K562 (cell line): ENCODE measurements around the gene ADAMTS15. TPM values are rescaled to one million over a fixed set of nuclear protein-coding genes. Genes with fewer than 3 reads are reported as not detected.

Experiments
- ATAC-seq: fragments of 200-7000 bp; cut with Tn5 transposase; 3 replicates; pipeline ENCODE4 v1.9.1; 2020; ENCODE audit warnings: moderate library complexity
- BruUV-seq: library from RNA; stranded (reverse); fragments of 400-500 nt; replicated peaks from 2 replicates; lab custom pipeline; 2021; lab: Mats Ljungman, UMichigan
- CTCF ChIA-PET: fragments of 300-600 bp; formaldehyde crosslinking; extraction: SDS; loops from one replicate; lab custom pipeline; 2021; ENCODE audit warnings: low intra/inter-chr PET ratio; lab: Yijun Ruan, JAX
- POLR2A ChIA-PET: fragments of 300-600, 350-650 bp; sonication (Branson Sonifier 250); formaldehyde crosslinking; extraction: SDS; loops from one replicate; lab custom pipeline; 2021; ENCODE audit warnings: antibody characterized with exemption, inconsistent platforms; lab: Yijun Ruan, JAX
- DNase-seq, 4 experiments: peaks; one replicate each; pipeline versions ENCODE4 v3.0.0 to v3.0.0-alpha.2; 2011 to 2018; ENCODE audit warnings: low spot score in 3 of 4, mixed read lengths in 3 of 4; ENCODE audit errors: extremely low read depth in 1 of 4
- FAIRE-seq: peaks from 2 replicates; lab custom pipeline; 2011; peaks lifted over from hg19 to GRCh38; lab: Jason Lieb, UNC
- H2AFZ ChIP-seq: 2 replicates; pipeline ENCODE4 v1.6.0; 2011; ENCODE audit warnings: low read depth, low read length, control low read depth, inconsistent platforms
- H3K27ac ChIP-seq: fragments of 200-600 bp; 3 replicates; pipeline ENCODE4 v1.8.0; 2011; ENCODE audit warnings: low read depth, mild to moderate bottlenecking, control low read depth, inconsistent platforms, low read length, moderate library complexity, mixed read lengths; ENCODE audit errors: extremely low read depth
- H3K27me3 ChIP-seq, 2 experiments: fragments of 300-600 bp in 1 of 2; 2 replicates in 1 of 2; 3 replicates in 1 of 2; pipeline versions ENCODE4 v1.6.0 to v1.8.0; 2011; ENCODE audit warnings: inconsistent platforms in 2 of 2, low read length in 2 of 2, mild to moderate bottlenecking in 1 of 2, mixed read lengths in 1 of 2, moderate library complexity in 1 of 2; ENCODE audit not compliant: control insufficient read depth in 2 of 2, insufficient read depth in 2 of 2
- H3K36me3 ChIP-seq: fragments of 300-600 bp; 3 replicates; pipeline ENCODE4 v1.8.0; 2011; ENCODE audit warnings: mild to moderate bottlenecking, low read length, inconsistent platforms; ENCODE audit not compliant: control insufficient read depth, insufficient read depth
- H3K4me1 ChIP-seq, 2 experiments: fragments of 200-600 bp in 1 of 2; replicated peaks in 1 of 2; 2 replicates in 1 of 2; 3 replicates in 1 of 2; pipeline versions ENCODE4 v1.5.1 to v1.8.0; 2011; ENCODE audit warnings: inconsistent platforms in 2 of 2, low read length in 2 of 2, mild to moderate bottlenecking in 1 of 2, mixed read lengths in 1 of 2, moderate library complexity in 1 of 2; ENCODE audit not compliant: control insufficient read depth in 2 of 2, insufficient read depth in 2 of 2
- H3K4me2 ChIP-seq: 2 replicates; pipeline ENCODE4 v1.6.1; 2011; ENCODE audit warnings: low read length, control low read depth, inconsistent platforms, mixed read lengths; ENCODE audit not compliant: insufficient read depth
- H3K4me3 ChIP-seq: fragments of 200-600 bp; sonication (generic), shearing (Covaris generic); 2 replicates; pipeline ENCODE4 v1.5.1; 2016; ENCODE audit warnings: control low read depth, inconsistent platforms
- H3K79me2 ChIP-seq: fragments of 200-600 bp; 3 replicates; pipeline ENCODE4 v1.8.0; 2011; ENCODE audit warnings: low read length, inconsistent platforms; ENCODE audit not compliant: control insufficient read depth, insufficient read depth
- H3K9ac ChIP-seq, 2 experiments: 2 replicates each; pipeline versions ENCODE4 v1.6.0 to v1.6.1; 2011; ENCODE audit warnings: low read depth in 2 of 2, low read length in 2 of 2, control low read depth in 1 of 2, inconsistent platforms in 1 of 2, mild to moderate bottlenecking in 1 of 2, mixed read lengths in 1 of 2; ENCODE audit not compliant: insufficient read depth in 1 of 2
- H3K9me1 ChIP-seq: one replicate; pipeline ENCODE4 v1.6.0; 2011; ENCODE audit warnings: inconsistent platforms, mild to moderate bottlenecking, low read length, moderate library complexity; ENCODE audit not compliant: control insufficient read depth, insufficient read depth
- H3K9me3 ChIP-seq: replicated peaks from 2 replicates; pipeline ENCODE4 v1.5.1; 2011; ENCODE audit warnings: low read depth, low read length, inconsistent platforms; ENCODE audit not compliant: control insufficient read depth, insufficient read depth
- H4K20me1 ChIP-seq: replicated peaks from 2 replicates; pipeline ENCODE4 v1.6.1; 2011; ENCODE audit warnings: low read length, inconsistent platforms, mixed read lengths; ENCODE audit not compliant: control insufficient read depth, insufficient read depth
- CBX2 ChIP-seq: fragments of 200-600 bp; sonication (generic); IDR thresholded peaks from one replicate; pipeline ENCODE4 v1.6.1; 2012; ENCODE audit warnings: mild to moderate bottlenecking, low read length, inconsistent platforms; ENCODE audit not compliant: insufficient read depth, poor library complexity, severe bottlenecking
- CBX8 ChIP-seq: fragments of 200-600 bp; sonication (generic); IDR thresholded peaks from 2 replicates; pipeline ENCODE4 v1.6.1; 2012; ENCODE audit warnings: borderline replicate concordance, mixed run types, low read depth, mild to moderate bottlenecking, moderate library complexity, mixed read lengths, low read length, control low read depth, inconsistent platforms; ENCODE audit not compliant: poor library complexity, severe bottlenecking; ENCODE audit errors: extremely low read depth
- FOXK1 ChIP-seq: sonication (generic); formaldehyde crosslinking; IDR thresholded peaks from 2 replicates; pipeline ENCODE4 v1.8.0; 2022; ENCODE audit warnings: missing genetic modification reagents, mild to moderate bottlenecking, borderline replicate concordance
- KAT2B ChIP-seq: IDR thresholded peaks from one replicate; pipeline ENCODE4 v1.6.1; 2012; ENCODE audit warnings: low read depth, mild to moderate bottlenecking, control low read depth, inconsistent platforms, low read length, moderate library complexity
- NCOR1 ChIP-seq: fragments of 450-650 bp; IDR thresholded peaks from 2 replicates; pipeline ENCODE4 v1.6.1; 2016; ENCODE audit warnings: mild to moderate bottlenecking, moderate library complexity
- NFE2 ChIP-seq: IDR thresholded peaks from 2 replicates; pipeline ENCODE4 v1.6.1; 2014; ENCODE audit warnings: antibody characterized with exemption, low read depth
- RBM25 ChIP-seq: fragments of 200-400 bp; formaldehyde crosslinking; IDR thresholded peaks from 2 replicates; pipeline ENCODE4 v1.6.1; 2018; ENCODE audit warnings: low read length, low read depth, moderate library complexity; ENCODE audit not compliant: severe bottlenecking
- SLC30A9 ChIP-seq: fragments of 250-450 bp; sonication (Bioruptor Pico); IDR thresholded peaks from 2 replicates; pipeline ENCODE4 v1.8.0; 2022; ENCODE audit warnings: mild to moderate bottlenecking, moderate library complexity
- SMAD1 ChIP-seq: fragments of 150-350 bp; IDR thresholded peaks from 2 replicates; pipeline ENCODE4 v1.6.1; 2014; ENCODE audit warnings: low read length, low read depth; ENCODE audit not compliant: partially characterized antibody
- TARDBP ChIP-seq: fragments of 450-650 bp; IDR thresholded peaks from 2 replicates; pipeline ENCODE4 v1.6.1; 2016
- TRIM28 ChIP-seq: fragments of 450-650 bp; IDR thresholded peaks from 2 replicates; pipeline ENCODE4 v1.6.1; 2017
- ZNF445 ChIP-seq: fragments of 250-450 bp; sonication (Bioruptor Pico); IDR thresholded peaks from 2 replicates; pipeline ENCODE4 v1.4.0; 2020; ENCODE audit warnings: low read depth, mild to moderate bottlenecking, moderate library complexity
- ZNF57 ChIP-seq: fragments of 450-650 bp; formaldehyde crosslinking; IDR thresholded peaks from 2 replicates; pipeline ENCODE4 v1.4.0; 2020; ENCODE audit warnings: mild to moderate bottlenecking, moderate library complexity
- ZSCAN29 ChIP-seq: fragments of 450-650 bp; IDR thresholded peaks from 2 replicates; pipeline ENCODE4 v1.6.1; 2017
- WGBS: fragments of 100-300 bp; shearing (Covaris generic); methylation state at CpG from one replicate; pipeline ENCODE4 v1.1.6; 2016; ENCODE audit warnings: low coverage, mixed read lengths; ENCODE audit not compliant: insufficient coverage; ENCODE audit errors: missing lambda C conversion rate; 5-methylcytosine and 5-hydroxymethylcytosine counted together
- in situ Hi-C: fragments of 300-500 bp; cut with MboI; formaldehyde crosslinking; loops from 4 replicates; pipeline ENCODE4 v1.15.0; 2018; ENCODE audit warnings: inconsistent platforms, mixed read lengths
- intact Hi-C: fragments of 100-400 bp; cut with micrococcal nuclease; formaldehyde crosslinking; loops from 2 replicates; pipeline ENCODE4 v1.14.2; 2022
- polyA plus RNA-seq, 8 experiments: library from polyadenylated mRNA; depleted of rRNA in 4 of 8; stranded (reverse) in 5 of 8; unstranded in 3 of 8; fragments of >200 nt; fragmentation: Nextera tagmentation in 2 of 8; fragmentation: Illumina TruSeq in 1 of 8; extraction: Ambion mirVana in 2 of 8; extraction: Trizol in 1 of 8; gene quantifications; 2 replicates each; pipeline versions ENCODE4 v1.2.1 to v1.2.3, GENCODE V29; 2011 to 2014; ENCODE audit warnings: inconsistent platforms in 1 of 8, missing spikeins in 1 of 8
- total RNA-seq, 7 experiments: library from RNA; depleted of rRNA in 6 of 7; stranded (reverse); fragments of >200 nt in 6 of 7; fragmentation: Illumina TruSeq in 2 of 7; extraction: Trizol in 2 of 7; gene quantifications; 2 replicates each; pipeline versions ENCODE4 v1.2.1 to v1.2.3, GENCODE V29; 2011 to 2021; ENCODE audit warnings: low replicate concordance in 1 of 7
- TF ChIP-seq, protein P1 (sequence below), 3 experiments: IDR thresholded peaks in 2 of 3; conservative IDR thresholded peaks in 1 of 3; 2 replicates each; pipeline ENCODE4 v1.5.1; 2011 to 2012; ENCODE audit warnings: low read length in 3 of 3, mild to moderate bottlenecking in 3 of 3, control low read depth in 2 of 3, improper control_type of control experiment in 1 of 3, inconsistent platforms in 1 of 3, low read depth in 1 of 3, mixed read lengths in 1 of 3, moderate library complexity in 1 of 3; ENCODE audit not compliant: insufficient read depth in 2 of 3
- TF ChIP-seq, protein P2 (sequence below): sonication (generic); formaldehyde crosslinking; IDR thresholded peaks from 2 replicates; pipeline ENCODE4 v1.8.0; 2023; ENCODE audit warnings: missing genetic modification reagents, mild to moderate bottlenecking, borderline replicate concordance

ADAMTS15 gene
- total and polyA plus RNA-seq, 9 of the 15 experiments (the other 6 are each of a cell fraction or from before 2014, with no cell fraction given): 0.04 TPM; not detected in 8

- Histone ChIP-seq H3K9me1 (no peaks in the 10 kb centered on the region), H3K4me2 (no peak overlapping the region)
- TF ChIP-seq KAT2B (no peak), TARDBP (no peak), ZNF57 (CRISPR knock-in tag) (no peak), NCOR1 (no peak), SMAD1 (no peak), RBM25 (no peak), CBX8 (no peak), NFE2 (no peak), ZSCAN29 (no peak), CBX2 (no peak), FOXK1 (CRISPR knock-in tag) (no peak), SLC30A9 (CRISPR knock-in tag) (no peak), ZNF445 (CRISPR knock-in tag) (no peak), TRIM28 (no peak)
- TF ChIP-seq, protein P1, sequence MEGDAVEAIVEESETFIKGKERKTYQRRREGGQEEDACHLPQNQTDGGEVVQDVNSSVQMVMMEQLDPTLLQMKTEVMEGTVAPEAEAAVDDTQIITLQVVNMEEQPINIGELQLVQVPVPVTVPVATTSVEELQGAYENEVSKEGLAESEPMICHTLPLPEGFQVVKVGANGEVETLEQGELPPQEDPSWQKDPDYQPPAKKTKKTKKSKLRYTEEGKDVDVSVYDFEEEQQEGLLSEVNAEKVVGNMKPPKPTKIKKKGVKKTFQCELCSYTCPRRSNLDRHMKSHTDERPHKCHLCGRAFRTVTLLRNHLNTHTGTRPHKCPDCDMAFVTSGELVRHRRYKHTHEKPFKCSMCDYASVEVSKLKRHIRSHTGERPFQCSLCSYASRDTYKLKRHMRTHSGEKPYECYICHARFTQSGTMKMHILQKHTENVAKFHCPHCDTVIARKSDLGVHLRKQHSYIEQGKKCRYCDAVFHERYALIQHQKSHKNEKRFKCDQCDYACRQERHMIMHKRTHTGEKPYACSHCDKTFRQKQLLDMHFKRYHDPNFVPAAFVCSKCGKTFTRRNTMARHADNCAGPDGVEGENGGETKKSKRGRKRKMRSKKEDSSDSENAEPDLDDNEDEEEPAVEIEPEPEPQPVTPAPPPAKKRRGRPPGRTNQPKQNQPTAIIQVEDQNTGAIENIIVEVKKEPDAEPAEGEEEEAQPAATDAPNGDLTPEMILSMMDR (IDR thresholded peaks at IDR 0.05 in 2 of 3, conservative IDR thresholded peaks at IDR 0.05 in 1 of 3; ENCODE audit: insufficient read depth in 2 of 3, low read depth in 1 of 3, low read length in 3 of 3): no peak
- TF ChIP-seq, protein P2, sequence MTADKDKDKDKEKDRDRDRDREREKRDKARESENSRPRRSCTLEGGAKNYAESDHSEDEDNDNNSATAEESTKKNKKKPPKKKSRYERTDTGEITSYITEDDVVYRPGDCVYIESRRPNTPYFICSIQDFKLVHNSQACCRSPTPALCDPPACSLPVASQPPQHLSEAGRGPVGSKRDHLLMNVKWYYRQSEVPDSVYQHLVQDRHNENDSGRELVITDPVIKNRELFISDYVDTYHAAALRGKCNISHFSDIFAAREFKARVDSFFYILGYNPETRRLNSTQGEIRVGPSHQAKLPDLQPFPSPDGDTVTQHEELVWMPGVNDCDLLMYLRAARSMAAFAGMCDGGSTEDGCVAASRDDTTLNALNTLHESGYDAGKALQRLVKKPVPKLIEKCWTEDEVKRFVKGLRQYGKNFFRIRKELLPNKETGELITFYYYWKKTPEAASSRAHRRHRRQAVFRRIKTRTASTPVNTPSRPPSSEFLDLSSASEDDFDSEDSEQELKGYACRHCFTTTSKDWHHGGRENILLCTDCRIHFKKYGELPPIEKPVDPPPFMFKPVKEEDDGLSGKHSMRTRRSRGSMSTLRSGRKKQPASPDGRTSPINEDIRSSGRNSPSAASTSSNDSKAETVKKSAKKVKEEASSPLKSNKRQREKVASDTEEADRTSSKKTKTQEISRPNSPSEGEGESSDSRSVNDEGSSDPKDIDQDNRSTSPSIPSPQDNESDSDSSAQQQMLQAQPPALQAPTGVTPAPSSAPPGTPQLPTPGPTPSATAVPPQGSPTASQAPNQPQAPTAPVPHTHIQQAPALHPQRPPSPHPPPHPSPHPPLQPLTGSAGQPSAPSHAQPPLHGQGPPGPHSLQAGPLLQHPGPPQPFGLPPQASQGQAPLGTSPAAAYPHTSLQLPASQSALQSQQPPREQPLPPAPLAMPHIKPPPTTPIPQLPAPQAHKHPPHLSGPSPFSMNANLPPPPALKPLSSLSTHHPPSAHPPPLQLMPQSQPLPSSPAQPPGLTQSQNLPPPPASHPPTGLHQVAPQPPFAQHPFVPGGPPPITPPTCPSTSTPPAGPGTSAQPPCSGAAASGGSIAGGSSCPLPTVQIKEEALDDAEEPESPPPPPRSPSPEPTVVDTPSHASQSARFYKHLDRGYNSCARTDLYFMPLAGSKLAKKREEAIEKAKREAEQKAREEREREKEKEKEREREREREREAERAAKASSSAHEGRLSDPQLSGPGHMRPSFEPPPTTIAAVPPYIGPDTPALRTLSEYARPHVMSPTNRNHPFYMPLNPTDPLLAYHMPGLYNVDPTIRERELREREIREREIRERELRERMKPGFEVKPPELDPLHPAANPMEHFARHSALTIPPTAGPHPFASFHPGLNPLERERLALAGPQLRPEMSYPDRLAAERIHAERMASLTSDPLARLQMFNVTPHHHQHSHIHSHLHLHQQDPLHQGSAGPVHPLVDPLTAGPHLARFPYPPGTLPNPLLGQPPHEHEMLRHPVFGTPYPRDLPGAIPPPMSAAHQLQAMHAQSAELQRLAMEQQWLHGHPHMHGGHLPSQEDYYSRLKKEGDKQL (CRISPR knock-in tag): no peak
These were observed 16.6 kb upstream of the ADAMTS15 start for GRCh38 chr11:130431801-130432200.

More at GRCh38 chr11:130431801-130432200, 16.6 kb upstream of the ADAMTS15 start:
- H3K79me2 ChIP-seq: no peaks in the 10 kb centered on the region
- H3K9me3 ChIP-seq: no peaks in the 10 kb centered on the region
- H3K27ac ChIP-seq: no peak overlapping the region
- POLR2A ChIA-PET: interaction anchor here (0.6 kb wide), 1 partner anchor 374 kb away, joined by 3 read pairs; no protein-coding TSS in a partner anchor
- BruUV-seq: no TSS peak
- no peak overlapping the region for H2AFZ ChIP-seq
- peaks cover 19 to 27% of the 10 kb centered on the region in 2 experiments; a peak in 4 of 5 replicates for H3K27me3 ChIP-seq
- H4K20me1 ChIP-seq: peaks cover 6% of the 10 kb centered on the region; the same call in 1 of the 2 replicates
- H3K4me3 ChIP-seq: no peak overlapping the region
- in situ Hi-C loops (no loop called here), intact Hi-C loops (loop anchor here (1.0 to 5.0 kb wide), 3 partner anchors 210 to 1240 kb away; no protein-coding TSS in a partner anchor)
- no peak overlapping the region for H3K9ac ChIP-seq
- no peak for DNase-seq
- H3K4me1 ChIP-seq: peaks cover 0 to 8% of the 10 kb centered on the region in 2 experiments; a peak in 2 of 5 replicates
- no peaks in the 10 kb centered on the region for H3K36me3 ChIP-seq
- 3% methylated on average over 3 of the region's 3 CpGs for WGBS
- ATAC-seq: no peak
- CTCF ChIA-PET: interaction anchor here (0.6 to 8.5 kb wide), 4 partner anchors 430 to 472 kb away, joined by 3 to 259 read pairs (median 18); no protein-coding TSS in a partner anchor
- no peak for FAIRE-seq
